ENCODE data around the gene SLC7A14. TPM values are rescaled to one million over a fixed set of nuclear protein-coding genes. Genes with fewer than 3 reads are reported as not detected.

Gene SLC7A14
- polyA plus RNA-seq, 2 of the 4 experiments (the other 2 are of a cell fraction), result not detected

- CTCF ChIA-PET, result interaction anchor here (1.4 to 4.5 kb wide), 2 partner anchors 10 to 84 kb away, joined by 6 to 18 read pairs; no protein-coding TSS in a partner anchor
- no peak for FAIRE-seq
- Histone ChIP-seq H3K4me2 (no peak overlapping the region), H3K9me3 (no peaks in the 10 kb centered on the region), H3K4me3 (no peak overlapping the region), H3K27ac (no peak overlapping the region), H3K4me1 (peaks cover 18% of the 10 kb centered on the region)
- DNase-seq (ENCODE audit: low read depth in 1 of 2, low spot score in 1 of 2), result no peak
- no peak for ATAC-seq
- WGBS (ENCODE audit: missing lambda C conversion rate), result 86% methylated on average over 6 of the region's 6 CpGs
- POLR2A ChIA-PET, result no interaction called here
- TF ChIP-seq CEBPB (IDR thresholded peaks at IDR 0.05) (no peak), FOXS1 (CRISPR knock-in tag; IDR thresholded peaks at IDR 0.05) (no peak), ZNF302 (CRISPR knock-in tag; IDR thresholded peaks at IDR 0.05) (no peak), JUNB (IDR thresholded peaks at IDR 0.05) (no peak), EP300 (IDR thresholded peaks at IDR 0.05) (no peak), RNF2 (IDR thresholded peaks at IDR 0.05; ENCODE audit: borderline replicate concordance, low read depth) (no peak), HDAC2 (IDR thresholded peaks at IDR 0.05) (no peak), ESRRA (IDR thresholded peaks at IDR 0.05; ENCODE audit: borderline replicate concordance, low read length) (no peak), NPAS2 (CRISPR knock-in tag; IDR thresholded peaks at IDR 0.05; ENCODE audit: borderline replicate concordance) (no peak), MAFK (IDR thresholded peaks at IDR 0.05; ENCODE audit: partially characterized antibody) (no peak)
Measured at GRCh38 chr3:170497207-170498095, 88.4 kb downstream of the SLC7A14 start.

- H3K4me3 ChIP-seq, result no peak overlapping the region
- H3K4me1 ChIP-seq, result peaks cover 18% of the 10 kb centered on the region
- ATAC-seq (no peak), DNase-seq (ENCODE audit: low read depth in 1 of 2, low spot score in 1 of 2) (no peak), FAIRE-seq (no peak)
- no peak overlapping the region for H3K27ac ChIP-seq
- POLR2A ChIA-PET, result no interaction called here
- no peak overlapping the region for H3K4me2 ChIP-seq
- CTCF ChIA-PET, result interaction anchor here (1.4 to 2.5 kb wide), 2 partner anchors 11 to 83 kb away, joined by 6 to 12 read pairs; no protein-coding TSS in a partner anchor
- no peak for TF ChIP-seq USF2 (IDR thresholded peaks at IDR 0.05)
- no peak for TF ChIP-seq ZNF302 (CRISPR knock-in tag; IDR thresholded peaks at IDR 0.05)
- no peak for TF ChIP-seq BCL3 (IDR thresholded peaks at IDR 0.05)
- no peak for TF ChIP-seq FOSB (CRISPR knock-in tag; IDR thresholded peaks at IDR 0.05)
- TF ChIP-seq CHD2 (IDR thresholded peaks at IDR 0.05; ENCODE audit: low read length, partially characterized antibody), result no peak
- TF ChIP-seq CEBPB (IDR thresholded peaks at IDR 0.05), result no peak
- no peak for TF ChIP-seq FOXS1 (CRISPR knock-in tag; IDR thresholded peaks at IDR 0.05)
- TF ChIP-seq MYC (IDR thresholded peaks at IDR 0.05; ENCODE audit: borderline replicate concordance, low read length), result no peak
- TF ChIP-seq ESRRA (IDR thresholded peaks at IDR 0.05; ENCODE audit: borderline replicate concordance, low read length), result no peak
- TF ChIP-seq JUN (IDR thresholded peaks at IDR 0.05), result no peak
- no peak for TF ChIP-seq FOSL2 (IDR thresholded peaks at IDR 0.05)
- TF ChIP-seq FOSL2 (CRISPR knock-in tag; IDR thresholded peaks at IDR 0.05), result no peak
- TF ChIP-seq EP300 (IDR thresholded peaks at IDR 0.05), result no peak
- no peak for TF ChIP-seq KDM1A (IDR thresholded peaks at IDR 0.05; ENCODE audit: low read depth)
- TF ChIP-seq HOXB5 (CRISPR knock-in tag; IDR thresholded peaks at IDR 0.05), result no peak
- TF ChIP-seq RAD21 (conservative IDR thresholded peaks at IDR 0.05 in 1 of 2, IDR thresholded peaks at IDR 0.05 in 1 of 2), result no peak
- TF ChIP-seq ZFP36 (IDR thresholded peaks at IDR 0.05; ENCODE audit: borderline replicate concordance, partially characterized antibody), result no peak
- no peak for TF ChIP-seq SMC3 (IDR thresholded peaks at IDR 0.05)
- TF ChIP-seq NR3C1 (IDR thresholded peaks at IDR 0.05), result no peak
- H3K9me3 ChIP-seq, result no peaks in the 10 kb centered on the region
- 85% methylated on average over 6 of the region's 6 CpGs for WGBS (ENCODE audit: missing lambda C conversion rate)
Measured at GRCh38 chr3:170496868-170497140, 89.1 kb downstream of the SLC7A14 start.
